Measurements from ENCODE around the gene SMC1A. TPM values are rescaled to one million over a fixed set of nuclear protein-coding genes. Genes with fewer than 3 reads are reported as not detected.

The SMC1A gene
- 50.8 and 57.7 TPM in 2 replicates for total RNA-seq

DNA sequence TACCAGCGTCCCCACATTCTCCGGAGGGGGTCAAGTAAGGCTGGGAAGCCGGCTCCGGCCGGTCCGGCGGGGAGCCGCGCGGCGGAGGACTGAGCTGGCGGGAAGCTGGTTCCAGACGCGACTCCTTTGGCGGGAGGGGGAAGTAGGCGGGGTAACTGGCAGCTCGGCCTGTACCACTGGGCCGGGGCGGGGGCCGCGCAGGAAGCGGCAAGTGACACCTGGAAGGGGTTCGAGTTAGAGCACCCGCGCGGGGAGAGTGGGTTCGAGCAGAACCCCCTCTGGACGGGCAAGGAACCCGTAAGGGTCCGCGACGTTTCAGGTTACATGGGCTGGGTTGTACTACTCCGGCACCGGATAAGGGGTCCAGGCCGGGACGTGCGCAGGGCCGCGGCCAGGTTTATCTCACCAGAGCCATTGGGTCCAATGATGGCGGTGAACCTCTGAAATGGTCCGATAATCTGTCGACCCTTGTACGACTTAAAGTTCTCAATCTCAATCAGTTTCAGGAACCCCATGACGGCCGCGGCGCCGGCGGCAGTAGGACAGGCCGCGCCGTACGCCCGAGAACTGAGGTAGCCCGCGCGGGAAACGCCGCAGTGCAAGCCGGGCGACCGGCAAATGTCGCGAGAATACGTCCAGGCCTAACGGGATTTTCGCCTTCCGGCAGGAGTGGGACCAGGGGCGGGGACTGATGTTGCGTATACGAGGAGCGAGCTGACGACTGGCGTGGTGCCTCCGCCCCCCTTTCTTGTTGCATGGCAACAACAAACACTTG lies at the start of gene SMC1A:
Gene SMC1A (minus strand): TSS at position 569 of the 775 bp plus-strand sequence. CDS start 54 bp downstream, at position 515.

GRCh38 chrX:53433651-53434639 lies 11.5 kb upstream of the SMC1A start, which contains the start of gene HSD17B10:
HSD17B10 (minus strand) TSS chrX:53434370; CDS start chrX:53434345, 25 bp downstream.

GRCh38 chrX:53422861-53423306 lies 430 bp upstream of the SMC1A start, which contains the start of gene RIBC1:
RIBC1 (plus strand) TSS chrX:53422873; CDS start chrX:53426277, 3,404 bp downstream.

Other genes with a start within 250 kb of the SMC1A start
- 61.3 and 73.7 TPM in 2 replicates for gene KDM5C, start 197.4 kb downstream of the SMC1A start, total RNA-seq
- 5.5 and 7.1 TPM in 2 replicates for gene IQSEC2, start 141.1 kb downstream of the SMC1A start, total RNA-seq
- 0.05 and 0.33 TPM in 2 replicates for gene RIBC1, start 219 bp upstream of the SMC1A start, total RNA-seq
- 64.2 and 86.7 TPM in 2 replicates for gene HSD17B10, start 11.7 kb upstream of the SMC1A start, total RNA-seq

Data from mammary microvascular endothelial cell (primary cell).